GM04503 (cell line): ENCODE measurements around the gene MBOAT2.
"Not testable (repeated sequence)": the region's sequence is repeated elsewhere in the genome, so short reads cannot be mapped to it uniquely, and the experiment has no call there.

Experiments
- DNase-seq: peaks from one replicate; pipeline ENCODE4 v3.0.0-alpha.2; 2012; ENCODE audit warnings: low read depth

MBOAT2 gene, protein sequence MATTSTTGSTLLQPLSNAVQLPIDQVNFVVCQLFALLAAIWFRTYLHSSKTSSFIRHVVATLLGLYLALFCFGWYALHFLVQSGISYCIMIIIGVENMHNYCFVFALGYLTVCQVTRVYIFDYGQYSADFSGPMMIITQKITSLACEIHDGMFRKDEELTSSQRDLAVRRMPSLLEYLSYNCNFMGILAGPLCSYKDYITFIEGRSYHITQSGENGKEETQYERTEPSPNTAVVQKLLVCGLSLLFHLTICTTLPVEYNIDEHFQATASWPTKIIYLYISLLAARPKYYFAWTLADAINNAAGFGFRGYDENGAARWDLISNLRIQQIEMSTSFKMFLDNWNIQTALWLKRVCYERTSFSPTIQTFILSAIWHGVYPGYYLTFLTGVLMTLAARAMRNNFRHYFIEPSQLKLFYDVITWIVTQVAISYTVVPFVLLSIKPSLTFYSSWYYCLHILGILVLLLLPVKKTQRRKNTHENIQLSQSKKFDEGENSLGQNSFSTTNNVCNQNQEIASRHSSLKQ

DNA sequence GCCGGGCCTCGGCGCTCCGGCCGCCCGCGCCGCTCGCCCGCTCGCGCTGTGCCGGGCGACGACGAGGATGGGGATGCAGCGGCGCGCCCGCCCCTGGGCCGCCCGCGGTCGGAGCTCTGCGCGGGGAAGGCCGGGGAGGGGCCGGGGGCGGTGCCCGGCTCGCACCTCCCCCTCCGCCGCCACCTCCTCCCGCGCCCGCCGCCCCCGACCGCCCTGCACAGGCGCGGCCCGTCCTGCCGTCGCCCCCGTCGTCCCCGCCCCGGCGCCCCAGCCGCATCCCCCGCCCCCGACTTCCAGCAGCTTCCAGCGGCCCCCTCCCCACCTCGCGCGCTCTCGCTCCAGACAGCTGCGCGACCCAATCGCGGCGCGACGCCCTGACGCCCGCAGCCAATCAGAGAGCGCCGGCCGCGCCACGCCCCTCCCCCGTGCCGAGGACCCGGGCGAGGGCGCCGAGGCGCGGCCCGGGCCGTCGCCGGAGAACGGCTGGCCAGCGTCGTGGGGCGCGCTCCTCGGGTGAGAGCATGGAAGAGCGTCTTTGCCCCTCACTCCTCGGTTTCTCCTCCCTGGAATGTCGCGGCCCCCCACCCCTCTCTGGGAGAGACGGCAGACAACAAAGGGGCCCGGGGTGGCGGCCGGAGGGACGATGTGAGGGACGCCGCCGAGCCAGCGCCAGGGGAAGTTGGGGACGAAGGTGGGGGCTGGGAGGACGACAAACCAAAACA, at the start of gene MBOAT2:
TSS of gene MBOAT2 (minus strand) at position 69 of the 722 bp plus-strand sequence. CDS start 70 bp downstream, outside the sequence.
- DNase-seq: no peak

DNA sequence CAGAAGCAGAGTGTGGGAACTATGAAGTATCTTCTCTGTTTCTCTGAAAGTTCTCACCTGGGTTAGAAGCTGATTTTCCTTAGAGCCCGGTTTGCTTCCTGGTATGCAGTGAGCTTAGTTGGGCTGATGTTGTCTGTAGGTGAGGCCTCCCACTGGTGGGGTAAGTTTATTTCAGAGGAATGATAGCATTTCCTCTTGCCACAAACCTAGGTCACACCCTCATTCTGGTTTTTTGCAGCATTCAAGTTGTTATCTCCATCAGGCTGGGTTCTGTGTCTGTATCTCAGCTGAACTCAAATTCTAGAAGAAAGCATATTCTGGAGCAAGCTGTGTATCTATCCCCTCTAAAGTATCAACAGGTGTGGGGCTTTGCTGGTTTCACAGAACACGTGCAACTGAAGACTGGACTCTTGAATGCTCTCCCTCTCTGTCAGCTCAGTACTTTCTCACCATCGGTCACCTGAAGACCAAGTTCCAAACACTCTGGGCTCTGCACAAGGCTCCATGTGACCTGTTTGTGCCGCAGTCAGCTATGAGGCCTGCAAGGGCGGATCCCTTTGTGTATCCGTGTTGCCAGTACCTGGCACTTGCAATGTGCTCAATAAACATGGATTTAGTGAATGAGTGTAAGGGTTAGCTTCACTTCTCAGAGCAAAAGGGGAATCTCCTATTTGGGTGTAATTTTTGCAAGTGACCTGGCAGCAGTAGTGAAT, 49.5 kb upstream of the MBOAT2 start:
- no peak for DNase-seq

DNA sequence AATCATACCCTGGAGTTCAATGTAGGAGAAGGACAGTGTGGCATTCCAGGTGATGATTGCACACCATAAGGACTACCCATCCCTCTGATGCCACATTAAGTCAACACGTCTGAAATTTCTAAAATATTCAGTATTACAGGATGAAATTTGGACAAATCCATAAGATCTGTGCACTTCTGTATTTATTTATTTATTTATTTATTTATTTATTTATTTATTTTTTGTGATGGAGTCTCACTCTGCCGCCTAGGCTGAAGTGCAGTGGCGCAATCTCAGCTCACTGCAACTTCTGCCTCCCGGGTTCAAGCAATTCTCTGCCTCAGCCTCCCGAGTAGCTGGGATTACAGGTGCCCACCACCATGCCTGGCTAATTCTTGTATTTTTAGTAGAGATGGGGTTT, 48.0 kb upstream of the MBOAT2 start:
- not testable (repeated sequence) for DNase-seq

DNA sequence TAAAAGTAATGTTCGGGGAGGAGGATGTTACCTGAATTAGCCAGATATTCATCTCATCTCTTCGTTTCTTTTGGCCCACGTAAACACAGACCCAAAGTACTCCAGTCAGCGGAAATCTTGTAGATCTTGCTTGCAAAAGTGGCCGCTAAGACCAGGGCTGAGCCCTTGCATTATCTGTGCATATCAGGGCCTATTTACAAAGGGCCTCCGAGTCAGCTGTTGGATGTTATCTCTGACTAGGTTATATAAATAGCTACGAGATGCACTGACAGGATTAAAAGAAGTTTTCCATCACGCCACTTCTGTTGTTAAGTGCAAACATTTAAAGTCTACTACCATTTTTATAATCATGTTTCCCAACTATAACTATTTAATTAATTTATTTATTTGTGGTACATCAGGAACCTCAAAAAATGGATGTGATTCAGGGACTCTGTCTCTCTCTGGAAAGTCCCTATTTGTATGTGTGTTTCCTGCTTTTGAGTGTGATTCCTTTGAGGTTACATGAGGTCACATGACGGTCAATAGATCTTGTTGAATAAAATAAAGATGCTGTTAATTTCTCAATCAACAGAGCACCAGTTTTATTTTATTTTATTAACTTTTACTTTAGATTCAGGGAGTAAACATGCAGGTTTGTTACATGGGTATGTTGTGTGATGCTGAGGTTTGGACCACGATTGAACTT, 46.8 kb upstream of the MBOAT2 start:
- DNase-seq: no peak

DNA sequence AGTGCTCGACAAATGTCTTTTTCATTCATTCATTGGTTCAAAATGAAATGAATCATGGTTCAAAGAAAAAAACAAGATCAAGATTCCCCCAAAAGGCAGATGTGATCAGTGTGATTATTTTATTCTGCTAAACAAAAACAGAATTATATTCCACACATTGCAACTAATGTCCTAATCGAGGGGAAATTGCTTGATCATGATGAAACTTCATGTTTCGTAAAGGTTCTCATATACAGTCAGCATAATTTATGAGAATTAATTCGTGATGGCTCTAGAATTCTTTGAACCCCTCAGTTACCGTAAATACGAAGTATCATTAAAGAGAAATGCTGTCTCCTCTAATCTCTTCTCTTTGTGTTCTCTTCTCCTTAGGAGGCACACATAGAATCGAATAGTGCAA, 42.1 kb upstream of the MBOAT2 start:
- no peak for DNase-seq

DNA sequence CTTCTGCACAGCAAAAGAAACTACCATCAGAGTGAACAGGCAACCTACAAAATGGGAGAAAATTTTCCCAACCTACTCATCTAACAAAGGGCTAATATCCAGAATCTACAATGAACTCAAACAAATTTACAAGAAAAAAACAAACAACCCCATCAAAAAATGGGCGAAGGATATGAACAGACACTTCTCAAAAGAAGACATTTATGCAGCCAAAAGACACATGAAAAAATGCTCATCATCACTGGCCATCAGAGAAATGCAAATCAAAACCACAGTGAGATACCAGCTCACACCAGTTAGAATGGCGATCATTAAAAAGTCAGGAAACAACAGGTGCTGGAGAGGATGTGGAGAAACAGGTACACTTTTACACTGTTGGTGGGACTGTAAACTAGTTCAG, 40.0 kb upstream of the MBOAT2 start:
- DNase-seq: not testable (repeated sequence)

DNA sequence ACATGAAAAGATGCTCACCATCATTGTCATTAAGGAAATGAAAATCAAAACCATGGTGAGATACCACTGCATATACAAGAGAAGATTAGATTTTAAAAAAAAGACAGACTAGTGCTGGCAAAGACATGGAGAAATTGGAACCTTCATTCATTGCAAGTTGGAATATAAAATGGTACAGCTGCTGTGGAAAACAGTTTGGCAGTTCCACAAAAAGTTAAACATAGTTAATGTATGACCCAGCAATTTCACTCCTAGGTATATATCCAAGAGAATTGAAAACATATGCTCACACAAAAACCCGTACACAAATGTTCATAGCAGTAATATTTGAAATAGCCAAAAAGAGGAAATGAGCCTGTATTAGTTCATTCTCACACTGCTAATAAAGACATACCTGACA, 33.7 kb upstream of the MBOAT2 start:
- DNase-seq: no peak

DNA sequence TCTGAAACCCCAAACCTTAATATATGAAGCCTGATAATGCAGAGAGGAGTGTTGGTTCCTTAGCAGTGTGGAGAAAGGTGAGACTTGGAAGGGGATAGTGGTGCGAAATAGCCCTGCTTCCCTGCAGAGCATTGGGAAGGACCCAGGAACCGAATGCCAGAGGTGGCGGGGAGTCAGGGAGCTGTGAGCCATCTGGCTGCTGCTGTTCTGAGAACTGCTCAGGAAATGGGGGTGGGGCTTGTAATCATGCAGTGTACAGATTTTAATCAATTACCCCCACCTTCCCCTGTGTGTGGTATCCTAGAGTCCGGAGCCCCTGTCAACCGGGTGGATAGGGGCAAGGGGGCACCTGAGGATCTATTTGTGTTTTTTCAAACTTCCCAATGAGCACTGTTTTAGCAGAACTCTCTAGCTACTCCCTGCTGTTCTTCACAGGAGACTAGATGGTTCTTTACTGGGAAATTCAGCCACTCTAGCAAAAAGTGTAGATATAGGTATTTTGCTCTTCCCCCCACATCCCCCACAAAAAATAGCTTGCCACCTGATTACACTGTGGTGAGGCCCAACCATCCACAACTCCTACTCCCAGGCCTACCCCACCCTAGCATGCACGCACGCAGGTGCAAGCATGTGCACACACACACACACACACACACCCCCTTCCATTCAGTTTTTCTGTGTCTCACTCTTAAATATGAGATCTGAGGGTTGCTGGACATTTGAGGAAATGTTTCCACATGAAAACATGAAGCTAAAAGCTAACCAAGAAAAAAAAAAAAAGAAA, 30.1 kb upstream of the MBOAT2 start:
- DNase-seq: no peak

DNA sequence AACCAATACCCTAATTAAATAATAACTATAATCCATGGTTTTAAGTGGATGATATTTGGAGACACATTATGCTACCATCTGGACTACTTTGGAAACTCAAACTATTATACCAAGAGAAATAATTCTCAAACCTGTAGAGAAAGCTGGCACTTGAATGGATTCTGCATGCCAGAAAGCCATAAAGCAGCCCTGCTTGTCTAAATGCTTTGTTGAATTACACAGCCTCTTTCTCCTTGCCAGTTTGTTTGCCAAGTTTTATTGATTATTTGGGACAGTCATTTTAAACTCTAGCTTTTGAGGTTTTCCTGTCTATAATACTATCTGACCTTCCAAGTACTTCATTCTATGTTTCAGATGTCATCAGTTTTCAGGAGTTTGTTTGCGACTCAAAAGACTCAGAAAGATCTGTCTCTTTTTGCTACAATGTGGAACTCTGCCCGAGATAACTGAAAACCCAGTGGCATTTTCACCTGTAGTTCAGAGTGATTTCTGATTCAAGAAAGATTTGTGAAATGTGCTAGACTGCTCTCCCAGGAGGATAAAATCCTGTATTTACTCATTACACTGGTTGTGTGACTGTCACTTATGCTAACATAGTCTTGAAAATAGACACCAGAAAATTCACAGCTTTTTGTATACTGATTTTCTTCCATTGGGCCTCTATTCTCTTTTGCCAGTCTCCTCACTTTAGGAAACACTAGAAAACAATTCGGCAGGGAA, 29.2 kb upstream of the MBOAT2 start:
- no peak for DNase-seq

DNA sequence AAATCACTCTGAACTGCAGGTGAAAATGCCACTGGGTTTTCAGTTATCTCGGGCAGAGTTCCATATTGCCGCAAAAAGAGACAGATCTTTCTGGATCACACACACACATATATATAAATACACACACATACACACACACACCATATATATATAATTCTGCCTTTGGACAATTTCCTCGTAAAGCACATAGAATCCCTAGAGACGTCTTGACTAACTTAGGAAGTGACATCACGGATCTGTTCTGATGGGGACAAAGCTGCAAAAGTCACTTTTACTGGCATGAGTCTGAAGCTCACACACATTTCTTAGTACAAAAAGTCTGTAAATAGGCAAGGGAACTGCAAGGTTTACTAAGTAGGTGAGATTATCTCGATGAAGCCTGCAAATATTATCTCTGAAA, 28.6 kb upstream of the MBOAT2 start:
- DNase-seq: no peak

DNA sequence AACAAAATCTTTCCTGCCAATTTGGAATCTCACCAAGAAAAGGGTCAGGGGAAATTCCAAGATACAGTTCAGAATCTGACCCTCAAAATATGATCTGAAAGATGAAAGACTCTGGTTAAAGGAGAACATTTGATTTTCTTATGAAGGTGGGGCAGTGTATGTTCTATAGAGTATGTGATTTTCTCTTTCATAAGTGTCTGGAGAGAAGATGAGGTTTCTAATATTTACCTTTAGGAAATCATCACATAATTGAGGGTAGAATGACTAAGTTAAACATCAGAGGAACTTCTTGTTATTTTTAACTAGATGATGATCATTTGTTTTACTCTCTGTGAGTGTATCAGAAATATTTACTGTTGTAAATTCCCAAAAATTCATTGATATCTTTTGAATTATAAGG, 27.8 kb upstream of the MBOAT2 start:
- no peak for DNase-seq

DNA sequence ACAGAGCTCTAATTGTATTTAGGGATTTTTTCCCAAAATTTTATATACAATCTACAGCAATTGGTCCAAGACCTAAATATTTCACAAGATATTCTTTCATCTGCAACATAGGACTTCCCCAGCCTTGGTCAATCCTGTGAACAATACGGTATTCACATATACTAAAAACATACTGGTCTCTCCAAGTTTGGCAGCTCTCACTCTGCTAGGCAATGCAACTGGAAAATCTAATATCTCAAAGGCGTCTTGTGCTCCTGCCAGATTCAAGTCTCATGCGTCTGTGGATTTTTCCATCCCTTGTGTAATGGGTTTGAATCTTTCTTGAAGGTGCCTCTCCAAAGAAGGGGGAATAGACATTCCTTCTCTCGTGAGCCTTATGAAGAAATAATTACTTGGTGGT, 27.4 kb upstream of the MBOAT2 start:
- DNase-seq: no peak

DNA sequence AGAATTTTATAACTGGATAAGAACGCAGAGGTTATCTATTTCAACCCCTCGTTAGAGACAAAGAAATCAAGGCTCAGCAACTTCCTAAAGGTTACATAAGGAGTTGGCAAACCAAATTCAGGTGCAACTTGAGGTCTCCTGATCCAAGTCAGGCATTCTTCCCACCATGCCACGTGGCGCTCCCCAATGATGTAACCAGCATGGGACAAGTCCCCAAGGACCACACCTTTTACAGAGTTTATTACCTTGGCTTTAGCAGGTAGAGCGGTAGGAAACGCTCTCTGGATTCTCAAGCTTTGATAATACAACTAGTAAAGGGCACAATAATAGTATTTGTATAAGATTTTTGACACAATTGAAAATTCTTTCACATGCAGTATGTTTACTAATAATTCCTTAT, 26.7 kb upstream of the MBOAT2 start:
- DNase-seq: no peak

DNA sequence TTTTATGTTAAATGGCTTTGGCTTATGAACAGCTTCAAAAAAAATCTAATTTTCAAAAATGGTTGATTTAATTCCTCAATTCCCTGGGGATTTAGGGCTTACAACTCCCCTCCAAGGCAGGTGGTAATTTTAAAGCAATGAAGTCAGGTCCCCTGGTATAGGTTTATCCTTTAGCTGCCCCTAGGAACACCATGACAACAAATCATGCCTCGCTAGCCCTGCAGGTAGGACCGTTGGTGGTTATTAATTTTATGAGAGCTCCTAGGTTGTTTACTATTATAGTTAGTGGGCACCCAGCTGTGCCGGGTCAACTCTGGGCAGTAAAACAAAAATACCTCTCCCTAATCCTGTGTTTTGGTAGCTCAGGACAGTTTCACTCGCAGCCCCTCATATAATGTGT, 26.2 kb upstream of the MBOAT2 start:
- DNase-seq: no peak

DNA sequence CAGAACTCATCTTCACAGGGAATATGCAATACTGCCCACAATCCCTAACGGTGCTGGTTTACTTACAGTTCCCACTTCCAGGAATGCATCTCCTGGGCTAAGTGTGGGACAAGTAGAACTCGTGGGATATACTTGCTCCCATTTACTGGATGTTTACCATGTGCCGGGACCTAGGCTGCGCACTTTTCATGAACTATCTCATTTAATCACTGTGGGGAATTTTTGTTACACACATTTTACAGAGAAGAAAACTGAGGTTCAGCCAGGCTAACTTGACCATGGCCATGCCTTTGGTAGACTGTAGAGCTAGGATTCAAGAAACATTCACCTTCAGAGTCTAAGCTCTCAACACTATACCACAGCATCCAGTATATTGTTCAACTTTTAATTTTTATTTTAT, 24.4 kb upstream of the MBOAT2 start:
- no peak for DNase-seq

DNA sequence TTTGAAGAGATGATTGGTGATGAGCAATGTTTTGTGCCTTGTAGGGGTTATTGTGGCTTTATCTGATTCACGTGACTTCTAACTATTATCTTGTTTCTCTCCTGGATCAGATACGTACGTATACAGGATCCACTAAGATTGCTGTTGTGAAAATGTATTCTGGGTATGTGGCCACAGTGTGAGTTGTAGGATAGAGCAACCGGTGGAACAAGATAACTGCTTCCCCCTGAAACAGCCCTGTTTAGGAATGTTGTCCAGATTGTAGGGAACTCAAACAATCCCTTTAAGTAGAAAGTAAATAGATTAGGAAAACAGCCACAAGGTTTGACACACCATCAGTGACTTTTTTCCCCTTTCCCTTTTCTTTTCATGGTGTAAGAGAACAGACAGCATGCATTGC, 22.3 kb upstream of the MBOAT2 start:
- no peak for DNase-seq

DNA sequence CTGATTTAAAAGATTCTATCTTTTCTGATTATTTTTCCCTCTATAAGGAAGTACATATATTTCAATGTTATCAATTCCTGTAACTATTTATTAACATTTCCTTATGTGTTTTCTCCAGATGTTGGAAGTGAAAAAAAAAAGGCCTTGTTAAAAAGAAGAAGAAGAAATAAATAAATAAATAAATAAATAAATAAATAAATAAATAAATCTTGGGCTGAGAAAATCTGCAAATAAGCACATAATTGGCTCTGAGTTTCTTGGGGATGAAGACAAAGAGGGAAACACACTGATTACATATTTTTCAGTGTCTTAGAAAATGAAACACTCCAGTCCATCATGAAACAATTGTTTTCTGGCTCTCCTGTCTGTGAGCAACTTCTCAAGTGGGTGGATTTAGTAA, 21.1 kb upstream of the MBOAT2 start:
- no peak for DNase-seq

DNA sequence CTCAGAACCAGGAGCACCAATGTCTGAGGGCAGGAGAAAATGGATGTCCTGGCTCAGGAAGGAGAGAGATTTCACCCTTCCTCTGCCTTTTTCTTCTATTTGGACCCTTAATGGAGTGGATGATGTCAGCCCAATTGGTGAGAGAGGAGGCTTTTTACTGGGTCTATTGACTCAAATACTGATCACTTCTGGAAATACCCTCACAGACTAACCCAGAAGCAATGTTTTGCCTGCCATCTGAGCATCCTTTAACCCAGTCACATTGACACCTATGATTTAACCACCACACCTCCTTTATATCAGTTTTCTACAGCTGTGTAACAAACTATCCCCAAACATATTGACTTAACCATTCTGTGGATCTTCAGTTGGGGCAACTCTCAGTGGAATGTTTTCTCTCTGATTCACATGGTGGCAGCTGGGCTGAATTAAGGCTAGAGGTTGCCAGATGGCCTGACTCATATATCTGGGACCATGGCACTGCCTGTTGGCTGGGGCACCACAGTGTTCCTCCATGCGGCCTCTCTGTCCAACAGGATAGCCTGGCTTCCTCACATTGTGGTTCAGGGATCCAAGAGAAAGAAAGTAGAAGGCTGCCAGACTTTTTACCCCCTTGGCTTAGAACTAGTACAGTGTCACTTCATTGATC, 18.2 kb upstream of the MBOAT2 start:
- DNase-seq: no peak

DNA sequence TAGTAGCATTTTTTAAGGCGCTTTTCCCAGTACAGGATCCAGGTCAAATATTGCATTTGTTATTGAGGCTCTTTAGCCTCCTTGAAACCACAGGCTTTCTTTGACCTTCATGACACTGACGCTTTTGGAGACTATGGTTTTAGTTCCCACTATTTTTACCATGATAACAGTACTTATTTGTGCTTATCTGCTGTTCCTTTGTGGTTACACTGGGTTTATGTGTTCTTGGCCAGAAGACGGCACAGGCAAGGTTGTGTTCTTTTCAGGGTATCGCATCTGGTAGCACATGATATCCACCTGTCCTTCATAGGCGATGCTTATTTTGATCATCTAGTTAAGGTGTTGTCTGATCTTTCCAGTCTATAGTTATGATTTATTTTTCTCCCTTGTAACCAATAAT, 16.8 kb upstream of the MBOAT2 start:
- no peak for DNase-seq

DNA sequence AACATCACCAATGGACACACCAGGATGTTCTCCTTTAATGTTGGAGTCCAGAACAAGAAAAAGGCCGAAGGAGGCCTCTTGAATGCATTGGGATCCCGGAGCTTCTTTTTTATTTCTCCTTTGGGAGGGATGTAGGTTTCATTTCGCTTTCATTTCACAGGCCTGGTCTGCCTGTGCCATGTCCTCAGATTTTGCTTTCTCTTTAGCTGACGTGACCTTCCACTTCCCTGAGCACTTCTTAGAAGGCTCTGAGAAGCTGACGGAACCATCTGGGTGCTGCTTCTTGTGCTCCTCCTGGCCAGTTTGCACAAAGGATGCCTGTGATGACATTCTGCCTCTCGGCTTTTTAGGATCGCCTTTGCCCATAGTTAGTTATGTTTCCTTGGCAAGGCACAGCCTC, 15.1 kb upstream of the MBOAT2 start:
- DNase-seq: no peak
